ENCODE data around the gene KCNJ1. TPM values are rescaled to one million over a fixed set of nuclear protein-coding genes. Genes with fewer than 3 reads are reported as not detected.

KCNJ1 gene
- polyA plus RNA-seq, 1 donor from 2014 or later, result 0.30 TPM

- Mint-ChIP-seq H3K27ac (peak overlapping the region in 2 of 3 donors; percentile 23 to 63), H3K36me3 (peaks cover 5% of the 10 kb centered on the region), H3K9me3 (no peaks in the 10 kb centered on the region), H3K27me3 (no peaks in the 10 kb centered on the region), H3K4me1 (peaks cover 3 to 5% (median 4%) of the 10 kb centered on the region in 3 donors), H3K4me3 (no peak overlapping the region)
Observed at GRCh38 chr11:128814856-128815705, 52.0 kb downstream of the KCNJ1 start.

DNA sequence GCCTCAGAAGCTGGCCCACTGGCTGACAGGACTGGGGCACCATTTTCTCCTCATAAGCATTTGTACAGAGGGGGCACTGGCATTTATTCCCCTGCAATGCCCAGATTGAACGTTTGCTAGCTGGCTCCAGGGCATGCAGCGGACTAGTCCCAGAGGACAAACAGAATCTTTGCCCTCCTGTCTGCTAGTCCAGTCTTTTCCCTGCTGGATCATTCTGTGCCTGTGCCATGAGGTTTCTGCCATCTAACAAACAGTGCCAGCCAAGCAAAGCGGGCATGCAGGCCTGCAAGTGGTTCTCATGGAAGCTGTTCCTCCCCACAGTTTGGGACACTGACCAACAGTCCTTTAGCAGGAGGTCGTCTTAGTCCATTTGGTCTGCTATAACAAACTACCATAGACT lies 53.4 kb downstream of the KCNJ1 start:
- no peaks in the 10 kb centered on the region for H3K27me3 Mint-ChIP-seq
- peaks cover 0 to 3% (median 1%) of the 10 kb centered on the region in 3 donors for H3K4me1 Mint-ChIP-seq
- peak overlapping the region in 2 of 3 donors; percentile 59 to 74 for H3K27ac Mint-ChIP-seq
- H3K9me3 Mint-ChIP-seq, result no peaks in the 10 kb centered on the region
- H3K36me3 Mint-ChIP-seq, result peaks cover 5% of the 10 kb centered on the region
- H3K4me3 Mint-ChIP-seq, result no peak overlapping the region

DNA sequence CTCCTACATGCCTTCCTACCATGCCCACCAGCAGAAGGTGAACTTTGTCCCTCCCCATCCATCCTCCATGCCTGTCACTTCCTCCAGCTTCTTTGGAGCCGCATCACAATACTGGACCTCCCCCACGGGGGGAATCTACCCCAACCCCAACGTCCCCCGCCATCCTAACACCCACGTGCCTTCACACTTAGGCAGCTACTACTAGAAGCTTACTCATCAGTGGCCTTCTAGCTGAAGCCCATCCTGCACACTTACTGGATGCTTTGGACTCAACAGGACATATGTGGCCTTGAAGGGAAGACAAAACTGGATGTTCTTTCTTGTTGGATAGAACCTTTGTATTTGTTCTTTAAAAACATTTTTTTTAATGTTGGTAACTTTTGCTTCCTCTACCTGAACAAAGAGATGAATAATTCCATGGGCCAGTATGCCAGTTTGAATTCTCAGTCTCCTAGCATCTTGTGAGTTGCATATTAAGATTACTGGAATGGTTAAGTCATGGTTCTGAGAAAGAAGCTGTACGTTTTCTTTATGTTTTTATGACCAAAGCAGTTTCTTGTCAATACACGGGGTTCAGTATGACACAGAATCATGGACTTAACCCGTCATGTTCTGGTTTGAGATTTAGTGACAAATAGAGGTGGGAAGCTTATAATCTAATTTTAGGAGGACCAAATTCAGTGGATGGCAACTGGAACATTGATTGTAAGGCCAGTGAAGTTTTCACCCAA lies 56.1 kb downstream of the KCNJ1 start:
- Mint-ChIP-seq H3K27me3 (no peaks in the 10 kb centered on the region), H3K4me1 (peaks cover 5 to 9% (median 7%) of the 10 kb centered on the region in 3 donors), H3K4me3 (peak overlapping the region in 1 of 4 donors; percentile 7), H3K9me3 (no peaks in the 10 kb centered on the region), H3K36me3 (peaks cover 5% of the 10 kb centered on the region), H3K27ac (peak overlapping the region in 2 of 3 donors; percentile 8 to 59)

DNA sequence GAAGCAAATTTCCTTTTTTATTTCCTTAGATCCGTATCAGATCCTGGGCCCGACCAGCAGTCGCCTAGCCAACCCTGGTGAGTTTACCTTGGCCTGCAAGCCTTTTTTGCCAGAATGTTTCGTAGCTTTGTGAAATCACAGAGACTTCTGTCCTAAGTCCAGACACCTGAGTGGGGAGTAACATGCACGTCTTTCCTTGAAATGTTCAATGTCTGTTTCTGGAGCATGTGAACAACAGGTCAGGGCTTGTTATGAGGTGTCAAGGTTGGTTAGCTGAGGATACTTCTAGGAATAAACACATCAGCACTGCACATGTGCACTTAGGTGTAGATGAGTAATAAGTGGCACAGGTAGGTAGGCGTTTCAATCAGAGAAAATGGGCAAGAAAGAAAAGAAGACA lies 58.0 kb downstream of the KCNJ1 start:
- H3K4me1 Mint-ChIP-seq, result peaks cover 5 to 9% (median 9%) of the 10 kb centered on the region in 3 donors
- peaks cover 5% of the 10 kb centered on the region for H3K36me3 Mint-ChIP-seq
- no peak overlapping the region for H3K4me3 Mint-ChIP-seq
- no peaks in the 10 kb centered on the region for H3K9me3 Mint-ChIP-seq
- peak overlapping the region in 2 of 3 donors; percentile 51 to 71 for H3K27ac Mint-ChIP-seq
- no peaks in the 10 kb centered on the region for H3K27me3 Mint-ChIP-seq

DNA sequence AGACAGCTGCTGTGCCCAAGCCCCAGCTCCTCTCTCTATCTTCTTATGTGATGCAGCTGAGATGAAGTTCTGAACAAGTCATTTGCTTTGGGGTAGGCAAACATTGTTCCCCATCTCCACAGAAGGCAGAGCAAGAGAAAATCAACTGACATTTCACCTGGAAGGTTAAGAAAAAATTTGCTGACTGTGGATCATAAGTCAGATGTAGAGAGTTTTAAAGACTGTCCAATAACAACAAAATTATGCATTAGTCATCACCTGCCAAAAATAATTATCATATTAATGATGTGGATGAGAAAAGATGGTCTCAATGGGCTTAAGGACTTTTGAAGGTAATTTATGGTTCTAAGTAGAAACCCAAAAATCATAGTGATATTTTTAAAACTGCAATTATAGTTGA lies 59.2 kb downstream of the KCNJ1 start:
- H3K9me3 Mint-ChIP-seq, result no peaks in the 10 kb centered on the region
- H3K4me3 Mint-ChIP-seq, result no peak overlapping the region
- H3K36me3 Mint-ChIP-seq, result peaks cover 4% of the 10 kb centered on the region
- peak overlapping the region in 2 of 3 donors; percentile 39 to 53 for H3K27ac Mint-ChIP-seq
- peaks cover 5 to 19% (median 10%) of the 10 kb centered on the region in 3 donors for H3K4me1 Mint-ChIP-seq
- H3K27me3 Mint-ChIP-seq, result no peaks in the 10 kb centered on the region

DNA sequence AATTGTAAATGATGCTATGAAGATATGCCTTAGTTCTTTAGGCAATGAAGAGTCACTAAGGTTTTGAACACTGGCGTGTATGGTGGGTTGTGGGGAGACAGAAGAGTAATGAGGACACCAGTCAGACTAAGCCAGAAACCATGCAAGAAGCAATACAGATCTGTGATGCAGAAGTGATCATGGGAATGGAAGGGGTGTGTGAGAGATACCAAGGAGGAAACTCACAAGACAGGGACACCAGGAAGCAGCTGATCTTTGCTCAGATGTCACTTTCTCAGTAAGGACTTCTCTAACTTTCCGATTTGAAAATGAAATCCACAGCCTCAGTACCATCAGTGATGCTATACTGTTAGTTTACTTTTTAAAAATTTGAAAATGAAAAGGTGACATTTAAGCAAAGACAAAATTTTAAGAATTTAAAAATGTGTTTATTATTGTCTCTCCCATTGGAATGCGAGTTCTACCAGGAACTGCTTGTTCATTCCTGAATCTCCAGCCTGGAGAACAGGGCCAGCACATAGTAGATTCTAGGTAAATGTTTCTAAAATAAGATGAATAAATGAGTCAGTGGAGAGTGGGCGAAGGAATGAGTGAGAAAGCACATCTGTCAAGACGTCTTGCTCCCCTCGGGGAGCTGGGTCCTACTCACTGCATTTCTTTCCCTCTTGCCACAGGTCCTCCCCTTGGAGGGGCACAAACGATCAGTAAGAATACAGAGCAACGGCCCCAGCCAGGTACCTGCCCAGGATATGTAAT lies 60.4 kb downstream of the KCNJ1 start:
- Mint-ChIP-seq H3K4me1 (peaks cover 10 to 30% (median 15%) of the 10 kb centered on the region in 3 donors), H3K27ac (peak overlapping the region in 2 of 3 donors; percentile 18 to 80), H3K36me3 (peaks cover 4% of the 10 kb centered on the region), H3K27me3 (no peaks in the 10 kb centered on the region), H3K9me3 (no peaks in the 10 kb centered on the region), H3K4me3 (no peak overlapping the region)

DNA sequence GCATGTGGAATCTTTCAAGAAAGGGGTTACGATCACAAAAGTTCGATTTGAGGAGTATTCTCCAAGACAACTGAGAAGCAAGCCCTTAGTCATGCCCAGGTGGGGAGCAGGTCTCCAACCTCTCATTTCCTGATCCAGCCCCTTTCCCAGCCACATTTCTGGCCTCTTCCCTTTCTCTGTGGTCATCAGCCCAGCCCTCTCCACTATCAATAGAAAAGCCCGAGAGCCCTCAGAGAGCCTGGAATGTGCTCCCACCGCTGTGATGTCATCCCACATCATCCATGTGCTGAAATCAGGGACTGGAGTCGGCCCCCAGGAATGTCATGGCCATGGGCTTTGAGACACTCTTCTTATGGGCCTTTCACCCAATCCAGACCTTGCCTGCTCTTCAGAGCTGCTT lies 62.6 kb downstream of the KCNJ1 start:
- Mint-ChIP-seq H3K9me3 (no peaks in the 10 kb centered on the region), H3K27ac (peak overlapping the region in 1 of 3 donors; percentile 35), H3K27me3 (no peaks in the 10 kb centered on the region), H3K4me3 (no peak overlapping the region), H3K36me3 (peaks cover 2% of the 10 kb centered on the region), H3K4me1 (peaks cover 16 to 39% (median 19%) of the 10 kb centered on the region in 3 donors)

GRCh38 chr11:128803449-128804245 lies 63.4 kb downstream of the KCNJ1 start:
- Mint-ChIP-seq H3K27me3 (no peaks in the 10 kb centered on the region), H3K4me1 (peaks cover 16 to 39% (median 19%) of the 10 kb centered on the region in 3 donors), H3K36me3 (peaks cover 2% of the 10 kb centered on the region), H3K4me3 (no peak overlapping the region), H3K9me3 (no peaks in the 10 kb centered on the region), H3K27ac (peak overlapping the region in 2 of 3 donors; percentile 25 to 90)

GRCh38 chr11:128803011-128803410 lies 64.1 kb downstream of the KCNJ1 start:
- no peaks in the 10 kb centered on the region for H3K27me3 Mint-ChIP-seq
- H3K27ac Mint-ChIP-seq, result peak overlapping the region in 2 of 3 donors; percentile 25 to 90
- H3K4me1 Mint-ChIP-seq, result peaks cover 16 to 39% (median 19%) of the 10 kb centered on the region in 3 donors
- H3K36me3 Mint-ChIP-seq, result peaks cover 2% of the 10 kb centered on the region
- H3K4me3 Mint-ChIP-seq, result no peak overlapping the region
- H3K9me3 Mint-ChIP-seq, result no peaks in the 10 kb centered on the region

DNA sequence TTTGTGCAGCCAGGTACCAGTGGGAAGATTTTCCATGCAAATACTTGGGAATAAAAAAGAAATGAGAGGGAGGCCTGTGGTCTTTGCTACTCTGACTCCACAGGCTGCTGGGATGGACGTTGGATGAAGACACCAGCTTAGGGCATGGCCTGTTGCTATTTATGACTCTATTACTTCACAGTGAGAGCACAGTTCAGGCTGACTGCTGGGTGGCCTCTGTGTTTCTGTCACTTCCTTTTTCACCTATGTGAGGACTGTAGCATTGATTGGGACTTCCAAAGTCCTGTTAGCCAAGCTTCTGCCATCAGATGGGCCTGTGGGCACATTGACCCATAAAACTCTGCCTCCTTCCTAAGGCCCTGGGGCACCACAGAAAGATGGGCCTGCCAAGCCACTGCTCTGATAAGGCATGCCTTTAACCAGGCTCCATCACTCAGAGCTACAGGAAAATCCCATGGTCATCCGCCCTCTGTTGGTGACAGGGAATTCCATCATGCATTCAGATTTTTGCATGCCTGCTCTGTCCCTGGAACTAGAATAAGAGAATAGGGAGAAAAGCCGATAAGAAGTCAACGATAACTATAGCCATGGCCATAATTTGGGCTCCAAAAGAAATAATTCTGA lies 64.6 kb downstream of the KCNJ1 start:
- H3K9me3 Mint-ChIP-seq, result no peaks in the 10 kb centered on the region
- H3K27ac Mint-ChIP-seq, result peak overlapping the region; percentile 25 to 74 (median 53)
- H3K4me1 Mint-ChIP-seq, result peaks cover 16 to 39% (median 19%) of the 10 kb centered on the region in 3 donors
- H3K27me3 Mint-ChIP-seq, result no peaks in the 10 kb centered on the region
- no peak overlapping the region for H3K4me3 Mint-ChIP-seq
- peaks cover 2% of the 10 kb centered on the region for H3K36me3 Mint-ChIP-seq

DNA sequence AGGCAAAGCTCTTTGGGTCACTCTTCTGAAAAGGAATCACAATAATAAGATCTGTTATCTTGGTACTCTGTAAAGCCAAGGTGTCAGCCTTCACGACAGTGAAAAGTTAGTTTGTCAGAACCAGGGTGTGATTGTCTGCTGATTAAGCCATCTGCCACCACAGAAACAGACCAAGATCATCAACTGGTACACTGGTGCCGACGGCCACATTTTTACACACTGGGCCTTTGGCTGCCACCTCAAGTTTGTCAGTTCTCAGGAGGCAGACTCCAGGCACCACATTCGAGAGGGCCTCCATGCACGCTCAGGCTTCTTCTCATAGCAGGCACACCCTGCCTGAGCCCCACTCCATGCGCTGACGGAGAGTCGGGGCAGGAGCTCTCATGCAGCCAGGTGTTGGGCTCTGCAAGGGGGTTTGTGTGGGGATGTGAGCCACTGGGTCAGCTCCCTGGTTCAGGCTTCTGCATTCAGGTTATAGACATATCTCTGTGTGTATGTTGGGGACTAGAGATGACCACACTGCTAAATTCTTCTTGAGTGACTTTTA lies 66.2 kb downstream of the KCNJ1 start:
- H3K4me1 Mint-ChIP-seq, result peaks cover 24 to 45% (median 26%) of the 10 kb centered on the region in 3 donors
- H3K27me3 Mint-ChIP-seq, result no peaks in the 10 kb centered on the region
- peaks cover 2% of the 10 kb centered on the region for H3K36me3 Mint-ChIP-seq
- H3K27ac Mint-ChIP-seq, result peak overlapping the region in 2 of 3 donors; percentile 43 to 57
- H3K9me3 Mint-ChIP-seq, result no peaks in the 10 kb centered on the region
- no peak overlapping the region for H3K4me3 Mint-ChIP-seq

DNA sequence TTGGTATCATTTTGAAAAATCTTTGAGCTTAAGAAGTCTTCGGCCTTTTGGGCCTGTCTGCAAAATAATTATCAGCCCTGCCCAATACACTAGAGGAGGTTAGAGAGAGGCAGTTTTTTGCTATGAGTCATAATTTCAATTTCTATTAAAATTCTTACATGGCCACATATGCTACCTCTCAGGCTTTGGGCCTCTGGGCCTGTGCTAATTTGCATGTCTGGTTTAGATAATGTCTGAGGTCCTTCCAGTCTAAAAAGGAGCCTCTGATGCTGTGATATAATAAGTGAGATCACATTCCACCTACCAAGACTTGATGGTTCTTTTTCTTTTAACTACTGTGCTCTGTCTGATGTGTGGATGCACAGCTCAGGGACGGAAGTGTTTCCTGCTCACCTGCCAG lies 70.8 kb downstream of the KCNJ1 start:
- peaks cover 31 to 36% (median 32%) of the 10 kb centered on the region in 3 donors for H3K4me1 Mint-ChIP-seq
- peak overlapping the region; percentile 63 to 87 (median 83) for H3K27ac Mint-ChIP-seq
- H3K9me3 Mint-ChIP-seq, result no peaks in the 10 kb centered on the region
- peak overlapping the region in 2 of 4 donors; percentile 3 to 73 for H3K4me3 Mint-ChIP-seq
- H3K27me3 Mint-ChIP-seq, result no peaks in the 10 kb centered on the region
- H3K36me3 Mint-ChIP-seq, result peaks cover 9% of the 10 kb centered on the region

DNA sequence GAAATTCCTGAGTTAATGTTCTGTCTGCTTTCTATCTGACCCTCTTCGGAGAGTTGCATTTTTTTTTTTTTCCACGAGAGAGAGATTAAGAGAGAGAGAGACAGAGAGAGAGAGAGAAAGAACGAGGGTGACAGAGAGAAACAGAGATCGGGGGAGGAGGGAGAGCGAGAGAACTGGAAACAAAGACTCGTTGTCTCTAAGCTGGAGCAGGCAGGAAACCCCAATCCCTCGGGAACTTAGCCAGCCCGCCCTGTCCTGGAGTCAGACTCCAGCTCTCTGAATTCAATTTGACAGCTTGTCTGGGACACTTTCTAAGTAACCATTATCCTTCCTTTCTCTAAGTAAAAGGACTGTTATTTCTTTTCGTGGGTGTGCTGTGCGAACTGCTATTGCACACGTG lies 76.9 kb downstream of the KCNJ1 start:
- Mint-ChIP-seq H3K36me3 (peaks cover 11% of the 10 kb centered on the region), H3K27ac (no peak overlapping the region), H3K27me3 (no peaks in the 10 kb centered on the region), H3K4me1 (peaks cover 13 to 20% (median 18%) of the 10 kb centered on the region in 3 donors), H3K9me3 (no peaks in the 10 kb centered on the region), H3K4me3 (no peak overlapping the region)
